GM13976 (cell line): ENCODE results near the gene PHF21A.
"Not testable (repeated sequence)": the region's sequence is repeated elsewhere in the genome, so short reads cannot be mapped to it uniquely, and the experiment has no call there.

Experiments
- DNase-seq: peaks from one replicate; pipeline ENCODE4 v3.0.0; 2012; ENCODE audit warnings: low spot score
- in situ Hi-C: fragments of 300-500 bp; cut with MboI; formaldehyde crosslinking; loops from one replicate; pipeline ENCODE4 v1.12.0; 2022; ENCODE audit warnings: low sequenced_read_pairs, mixed read lengths, inconsistent platforms; ENCODE audit not compliant: unreplicated experiment
- TF ChIP-seq, protein P1 (sequence below): IDR thresholded peaks from 2 replicates; pipeline ENCODE4 v1.5.1; 2012; ENCODE audit warnings: borderline replicate concordance, mild to moderate bottlenecking; ENCODE audit not compliant: insufficient read depth; ENCODE audit errors: extremely low read depth, missing control alignments, control extremely low read depth

PHF21A gene

DNA sequence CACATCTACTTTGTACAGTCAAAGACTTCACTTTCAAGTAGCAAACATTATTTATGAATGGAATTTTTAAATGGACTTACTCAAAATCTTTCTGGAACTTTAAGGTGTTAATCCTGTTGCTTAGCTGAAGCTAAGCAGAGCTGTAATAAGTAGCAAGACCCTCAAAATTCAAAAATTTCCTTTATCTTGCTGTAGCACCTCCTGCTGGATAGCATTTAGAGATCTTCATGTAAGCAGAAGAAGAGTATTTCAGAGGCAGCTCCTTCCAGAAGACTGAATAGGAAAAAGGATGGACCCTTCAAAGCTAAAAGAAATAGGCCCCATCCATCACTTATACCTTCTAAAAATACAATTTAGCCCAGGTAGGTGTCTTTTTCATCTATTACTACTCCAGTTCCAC lies 3.4 kb downstream of the PHF21A start:
- no peak for DNase-seq
- in situ Hi-C loops = no loop called here
- TF ChIP-seq, protein P1, sequence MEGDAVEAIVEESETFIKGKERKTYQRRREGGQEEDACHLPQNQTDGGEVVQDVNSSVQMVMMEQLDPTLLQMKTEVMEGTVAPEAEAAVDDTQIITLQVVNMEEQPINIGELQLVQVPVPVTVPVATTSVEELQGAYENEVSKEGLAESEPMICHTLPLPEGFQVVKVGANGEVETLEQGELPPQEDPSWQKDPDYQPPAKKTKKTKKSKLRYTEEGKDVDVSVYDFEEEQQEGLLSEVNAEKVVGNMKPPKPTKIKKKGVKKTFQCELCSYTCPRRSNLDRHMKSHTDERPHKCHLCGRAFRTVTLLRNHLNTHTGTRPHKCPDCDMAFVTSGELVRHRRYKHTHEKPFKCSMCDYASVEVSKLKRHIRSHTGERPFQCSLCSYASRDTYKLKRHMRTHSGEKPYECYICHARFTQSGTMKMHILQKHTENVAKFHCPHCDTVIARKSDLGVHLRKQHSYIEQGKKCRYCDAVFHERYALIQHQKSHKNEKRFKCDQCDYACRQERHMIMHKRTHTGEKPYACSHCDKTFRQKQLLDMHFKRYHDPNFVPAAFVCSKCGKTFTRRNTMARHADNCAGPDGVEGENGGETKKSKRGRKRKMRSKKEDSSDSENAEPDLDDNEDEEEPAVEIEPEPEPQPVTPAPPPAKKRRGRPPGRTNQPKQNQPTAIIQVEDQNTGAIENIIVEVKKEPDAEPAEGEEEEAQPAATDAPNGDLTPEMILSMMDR = no peak

DNA sequence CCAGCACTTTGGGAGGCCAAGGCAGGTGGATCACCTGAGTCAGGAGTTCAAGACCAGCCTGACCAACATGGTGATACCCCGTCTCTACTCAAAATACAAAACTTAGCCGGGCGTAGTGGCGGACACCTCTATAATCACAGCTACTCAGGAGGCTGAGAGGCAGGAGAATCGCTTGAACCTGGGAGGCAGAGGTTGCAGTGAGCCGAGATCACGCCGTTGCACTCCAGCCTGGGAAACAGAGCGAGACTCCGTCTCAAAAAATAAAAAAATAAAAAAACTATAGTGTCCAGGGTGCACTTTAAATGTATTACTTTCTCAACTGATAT lies 4.6 kb downstream of the PHF21A start:
- in situ Hi-C loops, DNase-seq: not testable (repeated sequence)

DNA sequence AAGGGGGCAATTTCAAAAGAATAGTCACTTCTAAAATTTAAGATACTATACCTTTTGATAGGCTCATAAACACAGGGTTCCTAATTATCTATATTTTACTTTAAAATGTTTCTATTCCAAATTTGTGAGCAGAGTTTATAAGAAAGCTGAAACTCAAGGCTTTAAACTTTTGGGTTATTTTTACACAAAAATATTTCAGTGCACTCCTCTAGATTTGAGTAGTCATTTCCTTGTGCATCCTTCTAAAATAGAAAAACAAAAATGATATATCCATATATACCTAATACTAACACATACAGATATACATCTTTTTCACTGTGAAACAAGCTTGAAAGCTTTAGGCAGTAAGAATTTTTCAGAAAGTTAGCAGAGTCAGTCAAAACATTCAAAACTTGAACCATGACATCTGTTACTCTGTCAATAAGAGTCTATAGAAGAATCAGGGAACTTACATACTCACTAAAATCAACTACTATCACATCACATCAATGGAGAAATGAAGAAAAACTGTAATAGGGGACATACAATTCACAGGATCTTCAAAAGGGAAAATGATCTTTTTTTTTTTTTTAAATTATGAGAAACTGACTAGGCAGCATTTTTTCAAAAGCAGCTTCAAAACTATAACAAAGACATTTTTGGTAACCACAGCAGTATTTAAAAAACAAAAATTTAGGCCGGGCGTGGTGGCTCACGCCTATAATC lies 5.1 kb downstream of the PHF21A start:
- no peak for DNase-seq
- in situ Hi-C loops = no loop called here

DNA sequence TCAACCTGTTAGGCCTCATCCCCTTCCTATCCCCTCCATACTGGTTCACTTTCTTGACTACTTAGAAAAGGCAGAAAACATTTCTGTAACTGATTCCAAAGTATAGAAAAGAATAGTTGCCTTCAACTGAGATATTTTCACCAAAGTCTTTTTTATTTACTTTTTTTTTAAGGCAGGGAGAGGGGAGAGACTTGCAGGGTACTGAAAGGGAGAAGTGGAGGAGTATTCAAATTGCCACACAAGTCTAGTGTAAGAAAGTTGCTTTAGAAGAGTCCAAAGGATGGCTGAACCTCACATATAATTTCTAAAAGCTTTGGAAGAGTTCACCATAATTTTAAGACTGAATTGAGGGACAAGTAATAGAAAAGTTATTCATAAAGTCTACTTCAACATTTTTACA lies 6.3 kb downstream of the PHF21A start:
- TF ChIP-seq, protein P1 = no peak
- DNase-seq = no peak
- in situ Hi-C loops = no loop called here

More for the DNA sequence above, 5.1 kb downstream of the PHF21A start:
- TF ChIP-seq, protein P1 = no peak

DNA sequence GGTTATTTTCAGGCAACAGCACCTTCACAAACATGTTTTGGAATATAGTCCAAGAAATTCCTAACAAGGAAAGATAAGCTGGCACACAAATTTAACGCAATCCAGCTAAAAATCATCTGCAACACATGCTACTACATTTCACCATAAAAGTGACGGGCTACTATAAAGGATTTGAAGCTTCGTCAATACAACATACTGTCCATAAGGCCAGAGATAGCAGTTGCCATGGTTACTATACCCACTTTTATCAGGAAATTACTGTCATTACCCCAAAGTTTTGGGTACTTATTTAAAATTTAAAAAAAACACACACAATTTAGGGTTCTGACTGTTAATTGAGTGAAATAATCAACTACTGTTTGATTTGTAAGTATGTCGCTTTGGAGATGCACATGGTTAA lies 6.9 kb downstream of the PHF21A start:
- TF ChIP-seq, protein P1 = no peak
- DNase-seq = no peak
- in situ Hi-C loops = no loop called here

DNA sequence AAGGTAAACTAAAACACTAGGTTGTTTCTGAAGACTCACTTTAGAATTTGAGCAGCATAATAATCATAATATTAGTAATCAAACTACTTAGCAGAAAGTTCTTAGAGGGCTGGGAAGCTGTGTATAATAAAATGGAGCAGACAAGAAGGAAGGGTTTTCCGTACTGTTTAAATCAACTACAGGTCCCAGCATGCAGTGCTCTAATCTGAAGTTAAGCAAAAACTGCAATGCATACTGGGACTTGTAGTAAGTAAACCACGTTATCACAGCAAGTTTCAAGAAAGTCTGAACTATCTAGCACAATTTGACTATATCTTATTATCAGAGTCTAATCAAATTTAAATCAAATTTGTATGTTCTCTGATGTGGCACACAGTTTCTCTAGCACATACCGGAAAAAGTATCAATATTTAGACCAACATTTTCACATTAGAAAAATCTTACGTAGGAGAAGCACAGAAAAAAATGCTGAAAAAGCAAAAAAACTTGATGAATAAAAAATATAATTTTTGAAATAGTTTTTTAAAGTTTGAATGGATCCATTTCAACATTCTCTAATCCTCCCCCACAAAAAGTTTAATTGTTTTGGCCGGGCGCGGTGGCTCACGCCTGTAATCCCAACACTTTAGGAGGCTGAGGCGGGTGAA lies 8.2 kb downstream of the PHF21A start:
- in situ Hi-C loops = no loop called here
- DNase-seq = no peak

DNA sequence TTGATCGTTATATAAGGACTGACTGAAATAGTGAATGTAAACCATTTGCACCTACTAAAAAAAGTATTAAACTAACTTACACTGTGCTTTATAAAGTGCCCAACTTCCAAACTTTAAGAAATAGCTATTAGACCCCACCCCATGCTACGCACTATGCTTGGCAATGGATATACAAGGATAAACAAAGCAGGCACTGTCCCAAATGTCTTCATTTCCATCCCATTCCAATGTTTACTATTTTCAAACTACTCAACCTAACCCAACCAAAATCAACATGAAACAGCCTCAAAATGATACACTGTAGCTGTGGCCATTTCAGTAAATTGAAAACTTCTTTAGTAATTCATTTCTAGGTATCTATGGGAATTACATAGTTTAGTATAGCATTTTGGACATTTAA lies 12.5 kb downstream of the PHF21A start:
- in situ Hi-C loops = no loop called here
- TF ChIP-seq, protein P1 = no peak
- DNase-seq = no peak

More for the DNA sequence above, 8.2 kb downstream of the PHF21A start:
- TF ChIP-seq, protein P1 = no peak
